IPS-18c (cell line): Measurements from ENCODE around the gene SHH.
A peak's percentile ranks its signal among the peaks of the same experiment; 100 is the strongest.

ENCODE experiments used
- H3K4me3 ChIP-seq: 2 replicates; pipeline ENCODE4 v1.7.0; 2013; ENCODE audit warnings: low read depth, mild to moderate bottlenecking, low read length, moderate library complexity; ENCODE audit not compliant: insufficient read depth
- H3K9me3 ChIP-seq: one replicate; pipeline ENCODE4 v1.6.1; 2013; ENCODE audit warnings: mild to moderate bottlenecking, low read length, moderate library complexity; ENCODE audit not compliant: control insufficient read depth, insufficient read depth

The SHH gene

GRCh38 chr7:155813546-155814315 is 1.5 kb upstream of the SHH start:
- Histone ChIP-seq H3K9me3 (no peaks in the 10 kb centered on the region), H3K4me3 (no peak overlapping the region)

- no peaks in the 10 kb centered on the region for H3K9me3 ChIP-seq
- H3K4me3 ChIP-seq, result no peak overlapping the region
These were observed 862 bp upstream of the SHH start for GRCh38 chr7:155813125-155813524.

GRCh38 chr7:155811560-155811894 is 736 bp downstream of the SHH start:
- Histone ChIP-seq H3K9me3 (no peaks in the 10 kb centered on the region), H3K4me3 (no peak overlapping the region; the same call in 1 of the 2 replicates)

GRCh38 chr7:155810770-155811559 is 1.3 kb downstream of the SHH start:
- peak overlapping the region; percentile 31; the same call in 1 of the 2 replicates for H3K4me3 ChIP-seq
- no peaks in the 10 kb centered on the region for H3K9me3 ChIP-seq

- peak overlapping the region; percentile 31 for H3K4me3 ChIP-seq
These were observed 2.1 kb downstream of the SHH start for GRCh38 chr7:155809947-155810769.

GRCh38 chr7:155809332-155809946 is 2.8 kb downstream of the SHH start:
- Histone ChIP-seq H3K9me3 (no peaks in the 10 kb centered on the region), H3K4me3 (peak overlapping the region; percentile 31)

More at GRCh38 chr7:155809947-155810769, 2.1 kb downstream of the SHH start:
- no peaks in the 10 kb centered on the region for H3K9me3 ChIP-seq

GRCh38 chr7:155808549-155809331 is 3.5 kb downstream of the SHH start:
- H3K4me3 ChIP-seq, result peak overlapping the region; percentile 49
- no peaks in the 10 kb centered on the region for H3K9me3 ChIP-seq

- Histone ChIP-seq H3K4me3 (peak overlapping the region; percentile 49), H3K9me3 (peaks cover 2% of the 10 kb centered on the region)
These were observed 4.3 kb downstream of the SHH start for GRCh38 chr7:155807789-155808548.

GRCh38 chr7:155807065-155807671 is 5.1 kb downstream of the SHH start:
- Histone ChIP-seq H3K4me3 (peak overlapping the region; percentile 49; the same call in 1 of the 2 replicates), H3K9me3 (peaks cover 2% of the 10 kb centered on the region)

GRCh38 chr7:155806096-155806871 is 6.0 kb downstream of the SHH start:
- Histone ChIP-seq H3K9me3 (peaks cover 2% of the 10 kb centered on the region), H3K4me3 (peak overlapping the region; percentile 44)

GRCh38 chr7:155805826-155806095 is 6.5 kb downstream of the SHH start:
- peaks cover 2% of the 10 kb centered on the region for H3K9me3 ChIP-seq
- H3K4me3 ChIP-seq, result peak overlapping the region; percentile 44

GRCh38 chr7:155804897-155805825 is 7.1 kb downstream of the SHH start:
- H3K4me3 ChIP-seq, result peak overlapping the region; percentile 44

GRCh38 chr7:155804431-155804831 is 7.8 kb downstream of the SHH start:
- Histone ChIP-seq H3K4me3 (no peak overlapping the region; the same call in 1 of the 2 replicates), H3K9me3 (peaks cover 2% of the 10 kb centered on the region)

More at GRCh38 chr7:155804897-155805825, 7.1 kb downstream of the SHH start:
- H3K9me3 ChIP-seq, result peaks cover 2% of the 10 kb centered on the region
